SK-N-SH (cell line): ENCODE results near the gene NKAPL. TPM values are rescaled to one million over a fixed set of nuclear protein-coding genes. Genes with fewer than 3 reads are reported as not detected.

Experiments used
- CHD2 ChIP-seq: fragments of 150-350 bp; IDR thresholded peaks from 2 replicates; pipeline ENCODE4 v1.6.1; 2018; ENCODE audit warnings: low read length; ENCODE audit not compliant: partially characterized antibody
- CTCF ChIP-seq: fragments of 200-600 bp; sonication (generic); IDR thresholded peaks from 2 replicates; pipeline ENCODE4 v1.6.1; 2017; ENCODE audit warnings: antibody characterized with exemption, mild to moderate bottlenecking, moderate library complexity
- EP300 ChIP-seq, 2 experiments: IDR thresholded peaks; 2 replicates each; pipeline versions ENCODE4 v1.4.0 to v1.6.1; 2012; ENCODE audit warnings: borderline replicate concordance in 1 of 2, low read depth in 1 of 2, low read length in 1 of 2
- EZH2phosphoT487 ChIP-seq: fragments of 200-600 bp; sonication (generic); IDR thresholded peaks from 2 replicates; pipeline ENCODE4 v1.6.1; 2017; ENCODE audit warnings: low read depth, mixed run types, mild to moderate bottlenecking, antibody characterized with exemption, moderate library complexity, borderline replicate concordance
- FOXM1 ChIP-seq: IDR thresholded peaks from 2 replicates; pipeline ENCODE4 v1.4.0; 2012; ENCODE audit warnings: low read depth, mild to moderate bottlenecking
- IRF3 ChIP-seq: fragments of 150-350 bp; IDR thresholded peaks from 2 replicates; pipeline ENCODE4 v1.6.1; 2016; ENCODE audit warnings: mild to moderate bottlenecking, low read depth, low read length
- JUND ChIP-seq: IDR thresholded peaks from 2 replicates; pipeline ENCODE4 v1.4.0; 2012
- MXI1 ChIP-seq: IDR thresholded peaks from 2 replicates; pipeline ENCODE4 v1.6.1; 2012; ENCODE audit warnings: mild to moderate bottlenecking, low read depth, low read length, improper control_type of control experiment
- NFIC ChIP-seq: IDR thresholded peaks from 2 replicates; pipeline ENCODE4 v1.4.0; 2012; ENCODE audit warnings: borderline replicate concordance
- NRF1 ChIP-seq: IDR thresholded peaks from 2 replicates; pipeline ENCODE4 v1.6.1; 2012; ENCODE audit warnings: low read depth, mild to moderate bottlenecking, low read length
- RAD21 ChIP-seq: IDR thresholded peaks from 2 replicates; pipeline ENCODE4 v1.6.1; 2012; ENCODE audit warnings: mild to moderate bottlenecking, low read length
- REST ChIP-seq: IDR thresholded peaks from 2 replicates; pipeline ENCODE4 v1.6.1; 2012; ENCODE audit warnings: mild to moderate bottlenecking, low read depth, low read length, moderate library complexity
- RFX5 ChIP-seq: IDR thresholded peaks from 2 replicates; pipeline ENCODE4 v1.6.1; 2012; ENCODE audit warnings: mild to moderate bottlenecking, improper control_type of control experiment, low read length
- SMC3 ChIP-seq: IDR thresholded peaks from 2 replicates; pipeline ENCODE4 v1.6.1; 2012; ENCODE audit warnings: low read depth, low read length, improper control_type of control experiment
- TAF1 ChIP-seq: IDR thresholded peaks from 2 replicates; pipeline ENCODE4 v1.6.1; 2012; ENCODE audit warnings: low read depth, mild to moderate bottlenecking, low read length, moderate library complexity, borderline replicate concordance
- TCF12 ChIP-seq: IDR thresholded peaks from 2 replicates; pipeline ENCODE4 v1.4.0; 2012
- USF2 ChIP-seq: fragments of 150-350 bp; IDR thresholded peaks from 2 replicates; pipeline ENCODE4 v1.6.1; 2017; ENCODE audit warnings: antibody characterized with exemption, low read length, low read depth, borderline replicate concordance
- polyA plus RNA-seq, 3 experiments: library from polyadenylated mRNA; depleted of rRNA; stranded (reverse); fragments of >200 nt; gene quantifications; 2 replicates each; pipeline ENCODE4 v1.2.3, GENCODE V29; 2012

Gene NKAPL
- polyA plus RNA-seq, 1 of the 3 experiments (the other 2 are of a cell fraction): not detected

- TF ChIP-seq CTCF (no peak), IRF3 (no peak), TCF12 (peak; percentile 39; the same call in 1 of the 2 replicates), EZH2phosphoT487 (no peak), NRF1 (no peak), TAF1 (peak; percentile 94), REST (0 out of 2 replicates have a peak, but pooled peaks have one; percentile 41), CHD2 (peak; percentile 85), RFX5 (peak; percentile 26; the same call in 1 of the 2 replicates), USF2 (no peak), EP300 (IDR thresholded peaks at IDR 0.05; ENCODE audit: borderline replicate concordance in 1 of 2, low read depth in 1 of 2, low read length in 1 of 2) (peak in 1 of 2 experiments; percentile 34; a peak in 1 of 4 replicates), SMC3 (peak; percentile 11; the same call in 1 of the 2 replicates), MXI1 (peak; percentile 79), JUND (no peak), NFIC (peak; percentile 32; the same call in 1 of the 2 replicates), RAD21 (no peak; the same call in 1 of the 2 replicates), FOXM1 (no peak)
- TF ChIP-seq, all 33 proteins: peak for 20
Measured at GRCh38 chr6:28225056-28225834, 33.9 kb upstream of the NKAPL start, which contains the start of gene ZSCAN9 (continued).
